ENCODE data around the gene TSBP1. TPM values are rescaled to one million over a fixed set of nuclear protein-coding genes. Genes with fewer than 3 reads are reported as not detected.

The TSBP1 gene
- total and polyA plus RNA-seq, 2 of the 13 experiments (the other 11 are each of a cell fraction or from before 2014, with no cell fraction given): not detected

DNA sequence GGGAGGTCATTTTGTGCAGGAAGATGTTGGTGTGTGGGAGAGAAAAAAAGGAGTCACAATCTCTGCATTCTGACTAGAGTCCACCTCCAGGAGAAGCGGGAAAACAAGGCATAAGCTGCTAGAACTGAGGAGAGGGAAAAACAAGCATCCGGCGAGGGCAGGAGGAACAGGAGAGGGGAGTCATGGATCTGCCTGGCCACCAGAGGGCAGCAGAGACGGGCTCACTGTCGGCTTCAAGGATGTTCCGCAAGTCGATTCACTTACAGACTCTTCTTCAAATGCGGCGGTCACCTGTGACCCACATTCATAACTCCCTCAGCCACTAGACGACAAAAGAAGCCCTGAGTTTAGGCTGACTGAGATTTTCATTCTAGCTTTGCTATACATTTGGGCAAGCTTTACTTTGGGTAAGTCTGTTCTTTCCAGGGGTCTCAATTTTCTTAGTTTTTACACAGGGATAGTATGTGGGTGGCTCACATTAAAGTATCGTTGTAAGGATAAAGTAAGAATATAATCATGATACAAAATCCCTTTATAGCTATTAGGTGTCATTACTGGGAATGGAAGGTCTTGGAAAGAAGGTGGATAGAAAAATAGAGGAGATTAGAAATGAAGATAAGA lies 41.8 kb upstream of the TSBP1 start (continued):
- TF ChIP-seq, protein P1, sequence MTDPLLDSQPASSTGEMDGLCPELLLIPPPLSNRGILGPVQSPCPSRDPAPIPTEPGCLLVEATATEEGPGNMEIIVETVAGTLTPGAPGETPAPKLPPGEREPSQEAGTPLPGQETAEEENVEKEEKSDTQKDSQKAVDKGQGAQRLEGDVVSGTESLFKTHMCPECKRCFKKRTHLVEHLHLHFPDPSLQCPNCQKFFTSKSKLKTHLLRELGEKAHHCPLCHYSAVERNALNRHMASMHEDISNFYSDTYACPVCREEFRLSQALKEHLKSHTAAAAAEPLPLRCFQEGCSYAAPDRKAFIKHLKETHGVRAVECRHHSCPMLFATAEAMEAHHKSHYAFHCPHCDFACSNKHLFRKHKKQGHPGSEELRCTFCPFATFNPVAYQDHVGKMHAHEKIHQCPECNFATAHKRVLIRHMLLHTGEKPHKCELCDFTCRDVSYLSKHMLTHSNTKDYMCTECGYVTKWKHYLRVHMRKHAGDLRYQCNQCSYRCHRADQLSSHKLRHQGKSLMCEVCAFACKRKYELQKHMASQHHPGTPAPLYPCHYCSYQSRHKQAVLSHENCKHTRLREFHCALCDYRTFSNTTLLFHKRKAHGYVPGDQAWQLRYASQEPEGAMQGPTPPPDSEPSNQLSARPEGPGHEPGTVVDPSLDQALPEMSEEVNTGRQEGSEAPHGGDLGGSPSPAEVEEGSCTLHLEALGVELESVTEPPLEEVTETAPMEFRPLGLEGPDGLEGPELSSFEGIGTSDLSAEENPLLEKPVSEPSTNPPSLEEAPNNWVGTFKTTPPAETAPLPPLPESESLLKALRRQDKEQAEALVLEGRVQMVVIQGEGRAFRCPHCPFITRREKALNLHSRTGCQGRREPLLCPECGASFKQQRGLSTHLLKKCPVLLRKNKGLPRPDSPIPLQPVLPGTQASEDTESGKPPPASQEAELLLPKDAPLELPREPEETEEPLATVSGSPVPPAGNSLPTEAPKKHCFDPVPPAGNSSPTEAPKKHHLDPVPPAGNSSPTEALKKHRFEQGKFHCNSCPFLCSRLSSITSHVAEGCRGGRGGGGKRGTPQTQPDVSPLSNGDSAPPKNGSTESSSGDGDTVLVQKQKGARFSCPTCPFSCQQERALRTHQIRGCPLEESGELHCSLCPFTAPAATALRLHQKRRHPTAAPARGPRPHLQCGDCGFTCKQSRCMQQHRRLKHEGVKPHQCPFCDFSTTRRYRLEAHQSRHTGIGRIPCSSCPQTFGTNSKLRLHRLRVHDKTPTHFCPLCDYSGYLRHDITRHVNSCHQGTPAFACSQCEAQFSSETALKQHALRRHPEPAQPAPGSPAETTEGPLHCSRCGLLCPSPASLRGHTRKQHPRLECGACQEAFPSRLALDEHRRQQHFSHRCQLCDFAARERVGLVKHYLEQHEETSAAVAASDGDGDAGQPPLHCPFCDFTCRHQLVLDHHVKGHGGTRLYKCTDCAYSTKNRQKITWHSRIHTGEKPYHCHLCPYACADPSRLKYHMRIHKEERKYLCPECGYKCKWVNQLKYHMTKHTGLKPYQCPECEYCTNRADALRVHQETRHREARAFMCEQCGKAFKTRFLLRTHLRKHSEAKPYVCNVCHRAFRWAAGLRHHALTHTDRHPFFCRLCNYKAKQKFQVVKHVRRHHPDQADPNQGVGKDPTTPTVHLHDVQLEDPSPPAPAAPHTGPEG (CRISPR knock-in tag; IDR thresholded peaks at IDR 0.05): no peak
- TF ChIP-seq HNRNPLL (IDR thresholded peaks at IDR 0.05; ENCODE audit: low read depth, low read length, poor library complexity, severe bottlenecking): no peak
- no peak for TF ChIP-seq PRDM10 (CRISPR knock-in tag; IDR thresholded peaks at IDR 0.05; ENCODE audit: low read depth)
- no peak for TF ChIP-seq SMYD3 (CRISPR knock-in tag; IDR thresholded peaks at IDR 0.05)
- TF ChIP-seq ZNF605 (CRISPR knock-in tag; IDR thresholded peaks at IDR 0.05): no peak
- TF ChIP-seq, protein P2, sequence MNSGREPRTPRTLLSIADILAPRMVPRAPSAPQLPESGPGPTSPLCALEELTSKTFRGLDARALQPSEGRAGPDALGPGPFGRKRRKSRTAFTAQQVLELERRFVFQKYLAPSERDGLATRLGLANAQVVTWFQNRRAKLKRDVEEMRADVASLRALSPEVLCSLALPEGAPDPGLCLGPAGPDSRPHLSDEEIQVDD (CRISPR knock-in tag; IDR thresholded peaks at IDR 0.05; ENCODE audit: borderline replicate concordance): 0 out of 2 replicates have a peak, but pooled peaks have one; percentile 32
- peak; percentile 51; the same call in 1 of the 2 replicates for TF ChIP-seq ELF3 (CRISPR knock-in tag; IDR thresholded peaks at IDR 0.05)
- no peak for TF ChIP-seq ZNF761 (CRISPR knock-in tag; conservative IDR thresholded peaks at IDR 0.05)
- TF ChIP-seq, protein P3, sequence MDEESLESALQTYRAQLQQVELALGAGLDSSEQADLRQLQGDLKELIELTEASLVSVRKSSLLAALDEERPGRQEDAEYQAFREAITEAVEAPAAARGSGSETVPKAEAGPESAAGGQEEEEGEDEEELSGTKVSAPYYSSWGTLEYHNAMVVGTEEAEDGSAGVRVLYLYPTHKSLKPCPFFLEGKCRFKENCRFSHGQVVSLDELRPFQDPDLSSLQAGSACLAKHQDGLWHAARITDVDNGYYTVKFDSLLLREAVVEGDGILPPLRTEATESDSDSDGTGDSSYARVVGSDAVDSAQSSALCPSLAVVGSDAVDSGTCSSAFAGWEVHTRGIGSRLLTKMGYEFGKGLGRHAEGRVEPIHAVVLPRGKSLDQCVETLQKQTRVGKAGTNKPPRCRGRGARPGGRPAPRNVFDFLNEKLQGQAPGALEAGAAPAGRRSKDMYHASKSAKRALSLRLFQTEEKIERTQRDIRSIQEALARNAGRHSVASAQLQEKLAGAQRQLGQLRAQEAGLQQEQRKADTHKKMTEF (CRISPR knock-in tag; IDR thresholded peaks at IDR 0.05): no peak
- no peak for TF ChIP-seq ZNF816 (CRISPR knock-in tag; IDR thresholded peaks at IDR 0.05; ENCODE audit: borderline replicate concordance)
- no peak for TF ChIP-seq BRCA1 (CRISPR knock-in tag; IDR thresholded peaks at IDR 0.05)
- TF ChIP-seq RXRB (CRISPR knock-in tag; IDR thresholded peaks at IDR 0.05; ENCODE audit: borderline replicate concordance): peak; percentile 37; the same call in 1 of the 2 replicates
- no peak for TF ChIP-seq ZNF431 (CRISPR knock-in tag; IDR thresholded peaks at IDR 0.05; ENCODE audit: borderline replicate concordance, low read depth)

Measured in HepG2 (cell line).